ENCODE measurements around the gene IKZF1.
A peak's percentile ranks its signal among the peaks of the same experiment; 100 is the strongest.

The IKZF1 gene

GRCh38 chr7:50404392-50404791 lies 99.9 kb downstream of the IKZF1 start:
- H2AFZ ChIP-seq (ENCODE audit: low read length) = no peak overlapping the region
- no peak overlapping the region for H3K9ac ChIP-seq (ENCODE audit: low read depth, low read length, poor library complexity)
- no peak overlapping the region for H3K14ac ChIP-seq (ENCODE audit: low read length)
- no peak overlapping the region for H2BK5ac ChIP-seq (ENCODE audit: low read length)
- no peak overlapping the region for H2BK15ac ChIP-seq (ENCODE audit: low read length)
- H3K9me3 ChIP-seq (replicated peaks in 1 of 2; ENCODE audit: control insufficient read depth in 2 of 2, insufficient read depth in 1 of 2, low read depth in 1 of 2, low read length in 2 of 2) = no peaks in the 10 kb centered on the region
- H3K4me2 ChIP-seq (ENCODE audit: insufficient read depth, low read length, poor library complexity, severe bottlenecking) = no peak overlapping the region
- no peak overlapping the region for H3K18ac ChIP-seq (ENCODE audit: low read length)
- H3K4me1 ChIP-seq (ENCODE audit: control insufficient read depth in 2 of 2, insufficient read depth in 1 of 2, low read depth in 1 of 2, low read length in 2 of 2) = no peaks in the 10 kb centered on the region
- H3K36me3 ChIP-seq (replicated peaks in 1 of 2; ENCODE audit: control insufficient read depth in 2 of 2, insufficient read depth in 2 of 2, low read length in 2 of 2) = no peaks in the 10 kb centered on the region
- no peak overlapping the region for H2AK5ac ChIP-seq (ENCODE audit: low read depth, low read length)
- H3K79me1 ChIP-seq (ENCODE audit: low read depth, low read length) = no peaks in the 10 kb centered on the region
- no peak for DNase-seq (ENCODE audit: low spot score)
- H3K4me3 ChIP-seq (ENCODE audit: low read length in 2 of 2) = no peak overlapping the region
- no peak overlapping the region for H4K8ac ChIP-seq (ENCODE audit: low read depth, low read length)
- no peak overlapping the region for H3K4ac ChIP-seq (ENCODE audit: low read length)
- H3K27ac ChIP-seq (replicated peaks; ENCODE audit: low read length) = no peak overlapping the region
- no peak overlapping the region for H4K91ac ChIP-seq (ENCODE audit: low read depth, low read length, poor library complexity)
- peaks cover 0 to 3% (median 0%) of the 10 kb centered on the region in 3 experiments for H3K27me3 ChIP-seq (ENCODE audit: control insufficient read depth in 3 of 3, insufficient read depth in 3 of 3, low read depth in 1 of 3, low read length in 3 of 3)
- no peak overlapping the region for H2BK120ac ChIP-seq (ENCODE audit: low read depth, low read length)
- WGBS, 2 donors (ENCODE audit: extremely low coverage in 2 of 2, insufficient read length in 2 of 2, insufficient replicate concordance in 1 of 2) = no CpG with 5 or more reads among the region's 7 CpGs
- no peak overlapping the region for H3K23ac ChIP-seq (ENCODE audit: low read depth, low read length, poor library complexity)
- no peak overlapping the region for H2BK12ac ChIP-seq (ENCODE audit: low read length)

GRCh38 chr7:50405221-50405620 lies 100.7 kb downstream of the IKZF1 start:
- WGBS, 2 donors (ENCODE audit: extremely low coverage in 2 of 2, insufficient read length in 2 of 2, insufficient replicate concordance in 1 of 2) = no CpG with 5 or more reads among the region's 7 CpGs

GRCh38 chr7:50406935-50407334 lies 102.4 kb downstream of the IKZF1 start:
- no peak overlapping the region for H3K9ac ChIP-seq (ENCODE audit: low read depth, low read length, poor library complexity)
- no peak overlapping the region for H2BK5ac ChIP-seq (ENCODE audit: low read length)
- no peaks in the 10 kb centered on the region for H3K4me1 ChIP-seq (ENCODE audit: control insufficient read depth in 2 of 2, insufficient read depth in 1 of 2, low read depth in 1 of 2, low read length in 2 of 2)
- H3K18ac ChIP-seq (ENCODE audit: low read length) = peak overlapping the region; percentile 11
- H3K4me2 ChIP-seq (ENCODE audit: insufficient read depth, low read length, poor library complexity, severe bottlenecking) = no peak overlapping the region
- H4K91ac ChIP-seq (ENCODE audit: low read depth, low read length, poor library complexity) = no peak overlapping the region
- no peak overlapping the region for H3K4me3 ChIP-seq (ENCODE audit: low read length in 2 of 2)
- no peak overlapping the region for H2AFZ ChIP-seq (ENCODE audit: low read length)
- no peak overlapping the region for H2BK15ac ChIP-seq (ENCODE audit: low read length)
- H2AK5ac ChIP-seq (ENCODE audit: low read depth, low read length) = no peak overlapping the region
- no peak overlapping the region for H3K14ac ChIP-seq (ENCODE audit: low read length)
- H3K36me3 ChIP-seq (replicated peaks in 1 of 2; ENCODE audit: control insufficient read depth in 2 of 2, insufficient read depth in 2 of 2, low read length in 2 of 2) = no peaks in the 10 kb centered on the region
- H3K79me1 ChIP-seq (ENCODE audit: low read depth, low read length) = no peaks in the 10 kb centered on the region
- H3K23ac ChIP-seq (ENCODE audit: low read depth, low read length, poor library complexity) = no peak overlapping the region
- H3K9me3 ChIP-seq (replicated peaks in 1 of 2; ENCODE audit: control insufficient read depth in 2 of 2, insufficient read depth in 1 of 2, low read depth in 1 of 2, low read length in 2 of 2) = no peaks in the 10 kb centered on the region
- no peak overlapping the region for H2BK12ac ChIP-seq (ENCODE audit: low read length)
- DNase-seq (ENCODE audit: low spot score) = no peak
- H3K27ac ChIP-seq (replicated peaks; ENCODE audit: low read length) = no peak overlapping the region
- no peak overlapping the region for H4K8ac ChIP-seq (ENCODE audit: low read depth, low read length)
- WGBS, 2 donors (ENCODE audit: extremely low coverage in 2 of 2, insufficient read length in 2 of 2, insufficient replicate concordance in 1 of 2) = no CpG with 5 or more reads among the region's 5 CpGs
- no peak overlapping the region for H2BK120ac ChIP-seq (ENCODE audit: low read depth, low read length)
- H3K4ac ChIP-seq (ENCODE audit: low read length) = no peak overlapping the region
- peaks cover 0 to 3% (median 0%) of the 10 kb centered on the region in 3 experiments for H3K27me3 ChIP-seq (ENCODE audit: control insufficient read depth in 3 of 3, insufficient read depth in 3 of 3, low read depth in 1 of 3, low read length in 3 of 3)

More at GRCh38 chr7:50405221-50405620, 100.7 kb downstream of the IKZF1 start:
- Histone ChIP-seq H3K4ac (ENCODE audit: low read length) (no peak overlapping the region), H3K4me2 (ENCODE audit: insufficient read depth, low read length, poor library complexity, severe bottlenecking) (no peak overlapping the region), H3K27me3 (ENCODE audit: control insufficient read depth in 3 of 3, insufficient read depth in 3 of 3, low read depth in 1 of 3, low read length in 3 of 3) (peaks cover 0 to 3% (median 0%) of the 10 kb centered on the region in 3 experiments), H3K18ac (ENCODE audit: low read length) (no peak overlapping the region), H2AFZ (ENCODE audit: low read length) (no peak overlapping the region), H3K27ac (replicated peaks; ENCODE audit: low read length) (no peak overlapping the region), H3K4me1 (ENCODE audit: control insufficient read depth in 2 of 2, insufficient read depth in 1 of 2, low read depth in 1 of 2, low read length in 2 of 2) (no peaks in the 10 kb centered on the region), H2AK5ac (ENCODE audit: low read depth, low read length) (no peak overlapping the region), H2BK12ac (ENCODE audit: low read length) (no peak overlapping the region), H2BK5ac (ENCODE audit: low read length) (no peak overlapping the region), H2BK15ac (ENCODE audit: low read length) (no peak overlapping the region), H3K9ac (ENCODE audit: low read depth, low read length, poor library complexity) (no peak overlapping the region), H3K23ac (ENCODE audit: low read depth, low read length, poor library complexity) (no peak overlapping the region), H4K8ac (ENCODE audit: low read depth, low read length) (no peak overlapping the region), H3K9me3 (replicated peaks in 1 of 2; ENCODE audit: control insufficient read depth in 2 of 2, insufficient read depth in 1 of 2, low read depth in 1 of 2, low read length in 2 of 2) (no peaks in the 10 kb centered on the region), H3K14ac (ENCODE audit: low read length) (no peak overlapping the region), H3K36me3 (replicated peaks in 1 of 2; ENCODE audit: control insufficient read depth in 2 of 2, insufficient read depth in 2 of 2, low read length in 2 of 2) (no peaks in the 10 kb centered on the region), H2BK120ac (ENCODE audit: low read depth, low read length) (no peak overlapping the region), H3K79me1 (ENCODE audit: low read depth, low read length) (no peaks in the 10 kb centered on the region), H3K4me3 (ENCODE audit: low read length in 2 of 2) (no peak overlapping the region), H4K91ac (ENCODE audit: low read depth, low read length, poor library complexity) (no peak overlapping the region)
- DNase-seq (ENCODE audit: low spot score) = no peak

- Histone ChIP-seq H2AK5ac (ENCODE audit: low read depth, low read length) (peak overlapping the region; percentile 8), H2BK12ac (ENCODE audit: low read length) (no peak overlapping the region), H3K23ac (ENCODE audit: low read depth, low read length, poor library complexity) (no peak overlapping the region), H3K79me1 (ENCODE audit: low read depth, low read length) (no peaks in the 10 kb centered on the region), H2BK5ac (ENCODE audit: low read length) (peak overlapping the region; percentile 62), H4K91ac (ENCODE audit: low read depth, low read length, poor library complexity) (no peak overlapping the region), H3K36me3 (replicated peaks in 1 of 2; ENCODE audit: control insufficient read depth in 2 of 2, insufficient read depth in 2 of 2, low read length in 2 of 2) (no peaks in the 10 kb centered on the region), H3K4me3 (ENCODE audit: low read length in 2 of 2) (no peak overlapping the region), H3K27ac (replicated peaks; ENCODE audit: low read length) (no peak overlapping the region), H3K4me2 (ENCODE audit: insufficient read depth, low read length, poor library complexity, severe bottlenecking) (no peak overlapping the region), H3K14ac (ENCODE audit: low read length) (no peak overlapping the region), H3K4ac (ENCODE audit: low read length) (no peak overlapping the region), H3K9ac (ENCODE audit: low read depth, low read length, poor library complexity) (no peak overlapping the region), H3K4me1 (ENCODE audit: control insufficient read depth in 2 of 2, insufficient read depth in 1 of 2, low read depth in 1 of 2, low read length in 2 of 2) (no peaks in the 10 kb centered on the region), H2AFZ (ENCODE audit: low read length) (no peak overlapping the region), H4K8ac (ENCODE audit: low read depth, low read length) (no peak overlapping the region), H3K9me3 (replicated peaks in 1 of 2; ENCODE audit: control insufficient read depth in 2 of 2, insufficient read depth in 1 of 2, low read depth in 1 of 2, low read length in 2 of 2) (no peaks in the 10 kb centered on the region), H3K18ac (ENCODE audit: low read length) (peak overlapping the region; percentile 38), H3K27me3 (ENCODE audit: control insufficient read depth in 3 of 3, insufficient read depth in 3 of 3, low read depth in 1 of 3, low read length in 3 of 3) (peaks cover 0 to 3% (median 0%) of the 10 kb centered on the region in 3 experiments), H2BK120ac (ENCODE audit: low read depth, low read length) (no peak overlapping the region), H2BK15ac (ENCODE audit: low read length) (no peak overlapping the region)
- no peak for DNase-seq (ENCODE audit: low spot score)
- WGBS, 2 donors (ENCODE audit: extremely low coverage in 2 of 2, insufficient read length in 2 of 2, insufficient replicate concordance in 1 of 2) = no CpG with 5 or more reads among the region's 17 CpGs
These were observed 105.6 kb downstream of the IKZF1 start for GRCh38 chr7:50409856-50410745.
